HEK293T (cell line): Measurements from ENCODE around the gene MAN1B1.

Experiments used
- BHLHE40 ChIP-seq: fragments of 450-650 bp; IDR thresholded peaks from 2 replicates; pipeline ENCODE4 v1.6.1; 2016; ENCODE audit warnings: mild to moderate bottlenecking, moderate library complexity, borderline replicate concordance
- FOXK2 ChIP-seq: fragments of 450-650 bp; IDR thresholded peaks from 2 replicates; pipeline ENCODE4 v1.6.1; 2016; ENCODE audit warnings: mild to moderate bottlenecking

DNA sequence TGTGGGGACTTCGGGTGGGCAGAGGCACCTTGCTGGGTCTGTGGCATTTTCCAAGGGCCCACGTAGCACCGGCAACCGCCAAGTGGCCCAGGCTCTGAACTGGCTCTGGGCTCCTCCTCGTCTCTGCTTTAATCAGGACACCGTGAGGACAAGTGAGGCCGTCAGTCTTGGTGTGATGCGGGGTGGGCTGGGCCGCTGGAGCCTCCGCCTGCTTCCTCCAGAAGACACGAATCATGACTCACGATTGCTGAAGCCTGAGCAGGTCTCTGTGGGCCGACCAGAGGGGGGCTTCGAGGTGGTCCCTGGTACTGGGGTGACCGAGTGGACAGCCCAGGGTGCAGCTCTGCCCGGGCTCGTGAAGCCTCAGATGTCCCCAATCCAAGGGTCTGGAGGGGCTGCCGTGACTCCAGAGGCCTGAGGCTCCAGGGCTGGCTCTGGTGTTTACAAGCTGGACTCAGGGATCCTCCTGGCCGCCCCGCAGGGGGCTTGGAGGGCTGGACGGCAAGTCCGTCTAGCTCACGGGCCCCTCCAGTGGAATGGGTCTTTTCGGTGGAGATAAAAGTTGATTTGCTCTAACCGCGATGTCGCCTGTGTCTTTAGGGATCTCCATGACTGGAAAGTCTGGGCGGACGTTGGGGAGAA lies 21.9 kb downstream of the MAN1B1 start:
- TF ChIP-seq BHLHE40 (no peak), FOXK2 (no peak)
